ENCODE data around the gene ZNF595. TPM values are rescaled to one million over a fixed set of nuclear protein-coding genes. Genes with fewer than 3 reads are reported as not detected.

Gene ZNF595
- total RNA-seq, 1 experiment from 2014 or later: 17.1 TPM

DNA sequence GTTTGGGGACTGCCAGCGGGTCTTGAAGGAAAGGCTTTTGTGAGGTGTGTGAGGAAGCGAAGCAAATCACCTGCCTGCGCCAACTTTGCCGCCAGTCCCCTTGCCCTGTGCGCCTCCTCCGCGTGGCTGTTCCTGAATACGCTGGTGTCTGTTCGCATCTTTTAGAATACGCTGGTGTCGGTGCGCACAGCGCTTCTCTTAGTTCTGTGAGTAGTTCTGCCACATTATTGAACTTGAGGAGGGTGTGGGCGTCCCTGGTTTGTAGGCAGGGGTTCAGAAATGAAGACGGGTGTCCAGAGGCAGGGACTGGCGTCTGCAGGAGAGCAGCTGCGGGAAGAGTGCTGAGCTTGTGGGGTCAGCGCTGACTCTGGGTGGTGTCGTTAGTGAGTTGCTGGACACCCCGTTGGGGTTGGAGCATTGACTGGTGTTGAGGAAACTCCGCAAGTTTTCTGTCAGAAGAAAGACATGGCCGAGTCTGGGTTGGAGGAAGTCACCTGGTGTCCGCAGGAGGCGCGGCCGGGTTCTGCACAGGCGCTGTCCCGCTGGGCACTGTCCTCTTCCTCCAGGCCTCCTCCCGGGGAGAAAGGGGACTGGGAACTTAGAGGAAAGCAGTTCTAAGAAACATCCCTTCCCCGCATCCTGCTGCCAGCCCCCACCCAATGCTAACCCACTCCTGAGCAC is 72.1 kb downstream of the ZNF595 start:
- Histone ChIP-seq H3K4me1 (0 out of 2 replicates have a peak, but pooled peaks cover 4% of the 10 kb centered on the region), H3K4me3 (ENCODE audit: low read depth, low read length) (peak overlapping the region; percentile 79), H3K36me3 (ENCODE audit: control insufficient read depth, insufficient read depth, low read length) (peaks cover 9% of the 10 kb centered on the region), H3K9me3 (peaks cover 25% of the 10 kb centered on the region), H3K27me3 (replicated peaks; ENCODE audit: control insufficient read depth, insufficient read depth, low read length) (no peaks in the 10 kb centered on the region)
- Mint-ChIP-seq H3K4me3 (ENCODE audit: unreplicated experiment) (peak overlapping the region; percentile 99), H3K4me1 (ENCODE audit: low read depth, unreplicated experiment) (no peaks in the 10 kb centered on the region), H3K36me3 (ENCODE audit: insufficient read depth, unreplicated experiment) (peaks cover 61% of the 10 kb centered on the region), H3K27me3 (ENCODE audit: insufficient read depth, unreplicated experiment) (no peaks in the 10 kb centered on the region), H3K9me3 (ENCODE audit: unreplicated experiment) (peaks cover 12% of the 10 kb centered on the region), H3K27ac (ENCODE audit: unreplicated experiment) (peak overlapping the region; percentile 100)
- DNase-seq: peak; percentile 44 to 48
- no peak for TF ChIP-seq CTCF (IDR thresholded peaks at IDR 0.05; ENCODE audit: insufficient read depth in 1 of 2, low read depth in 1 of 2, low read length in 1 of 2, severe bottlenecking in 1 of 2, unreplicated experiment in 1 of 2)
- intact Hi-C loops (cut with micrococcal nuclease; ENCODE audit: unreplicated experiment): no loop called here
- no TSS peak for BruUV-seq (replicated peaks)
- ChIA-PET POLR2A (interaction anchor here (0.6 kb wide), 1 partner anchor 497 kb away, joined by 3 read pairs; no protein-coding TSS in a partner anchor), CTCF (no interaction called here)

GRCh38 chr4:125833-126232 is 72.7 kb downstream of the ZNF595 start:
- TF ChIP-seq CTCF (IDR thresholded peaks at IDR 0.05; ENCODE audit: insufficient read depth in 1 of 2, low read depth in 1 of 2, low read length in 1 of 2, severe bottlenecking in 1 of 2, unreplicated experiment in 1 of 2): no peak
- Mint-ChIP-seq H3K4me1 (ENCODE audit: low read depth, unreplicated experiment) (no peaks in the 10 kb centered on the region), H3K27me3 (ENCODE audit: insufficient read depth, unreplicated experiment) (no peaks in the 10 kb centered on the region), H3K4me3 (ENCODE audit: unreplicated experiment) (peak overlapping the region; percentile 99), H3K27ac (ENCODE audit: unreplicated experiment) (peak overlapping the region; percentile 100), H3K36me3 (ENCODE audit: insufficient read depth, unreplicated experiment) (peaks cover 67% of the 10 kb centered on the region), H3K9me3 (ENCODE audit: unreplicated experiment) (peaks cover 12% of the 10 kb centered on the region)
- peaks cover 9% of the 10 kb centered on the region for H3K36me3 ChIP-seq (ENCODE audit: control insufficient read depth, insufficient read depth, low read length)
- peak overlapping the region; percentile 79 for H3K4me3 ChIP-seq (ENCODE audit: low read depth, low read length)
- DNase-seq: no peak
- 0 out of 2 replicates have a peak, but pooled peaks cover 4% of the 10 kb centered on the region for H3K4me1 ChIP-seq
- BruUV-seq (replicated peaks): no TSS peak
- intact Hi-C loops (cut with micrococcal nuclease; ENCODE audit: unreplicated experiment): no loop called here
- H3K9me3 ChIP-seq: peaks cover 26% of the 10 kb centered on the region
- ChIA-PET POLR2A (no interaction called here), CTCF (no interaction called here)
- no peaks in the 10 kb centered on the region for H3K27me3 ChIP-seq (replicated peaks; ENCODE audit: control insufficient read depth, insufficient read depth, low read length)

DNA sequence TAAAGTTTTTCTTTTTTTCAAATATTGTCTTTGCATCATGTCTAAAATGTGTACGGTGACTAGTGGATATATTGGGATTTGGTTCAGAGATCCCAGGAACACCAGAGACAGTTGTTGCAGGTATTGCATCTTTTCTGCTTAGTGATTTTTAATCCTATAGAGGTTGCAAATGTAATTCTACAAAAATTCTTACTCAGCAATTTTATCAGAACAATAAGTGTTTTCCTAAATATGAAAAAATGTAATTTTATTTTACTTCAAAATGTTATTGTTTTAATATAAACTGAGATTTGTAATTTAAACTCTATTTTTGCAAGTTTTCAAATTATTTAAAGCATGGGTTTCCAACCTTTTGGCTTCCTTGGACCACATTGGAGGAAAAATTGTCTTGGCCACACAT is 79.4 kb downstream of the ZNF595 start:
- peaks cover 12% of the 10 kb centered on the region for H3K9me3 Mint-ChIP-seq (ENCODE audit: unreplicated experiment)
- intact Hi-C loops (cut with micrococcal nuclease; ENCODE audit: unreplicated experiment): no loop called here
- H3K27me3 ChIP-seq (replicated peaks; ENCODE audit: control insufficient read depth, insufficient read depth, low read length): no peaks in the 10 kb centered on the region
- no peak overlapping the region for H3K4me3 ChIP-seq (ENCODE audit: low read depth, low read length)
- CTCF ChIA-PET: no interaction called here
- no peak for DNase-seq
- no peak overlapping the region for H3K27ac Mint-ChIP-seq (ENCODE audit: unreplicated experiment)
- H3K36me3 Mint-ChIP-seq (ENCODE audit: insufficient read depth, unreplicated experiment): peaks cover 90% of the 10 kb centered on the region
- H3K4me1 ChIP-seq: no peaks in the 10 kb centered on the region
- BruUV-seq (replicated peaks): no TSS peak
- peaks cover 8% of the 10 kb centered on the region for H3K9me3 ChIP-seq
- no peak for TF ChIP-seq CTCF (IDR thresholded peaks at IDR 0.05; ENCODE audit: insufficient read depth in 1 of 2, low read depth in 1 of 2, low read length in 1 of 2, severe bottlenecking in 1 of 2, unreplicated experiment in 1 of 2)
- H3K36me3 ChIP-seq (ENCODE audit: control insufficient read depth, insufficient read depth, low read length): peaks cover 10% of the 10 kb centered on the region
- H3K4me3 Mint-ChIP-seq (ENCODE audit: unreplicated experiment): no peak overlapping the region
- POLR2A ChIA-PET: no interaction called here
- no peaks in the 10 kb centered on the region for H3K27me3 Mint-ChIP-seq (ENCODE audit: insufficient read depth, unreplicated experiment)
- H3K4me1 Mint-ChIP-seq (ENCODE audit: low read depth, unreplicated experiment): no peaks in the 10 kb centered on the region

Other genes starting within 250 kb of the ZNF595 start
- gene ZNF718, start 71.2 kb downstream of the ZNF595 start, total RNA-seq (2022): 13.0 and 13.2 TPM in 2 replicates